Measurements from ENCODE around the gene BTBD9. TPM values are rescaled to one million over a fixed set of nuclear protein-coding genes. Genes with fewer than 3 reads are reported as not detected.

BTBD9 gene
- total RNA-seq, 5 donors from 2014 or later (not counting 1 experiment from before 2014, with no cell fraction given): 29.3 to 67.7 (median 38.1) TPM

GRCh38 chr6:38337819-38338465 lies 301.8 kb downstream of the BTBD9 start:
- Mint-ChIP-seq H3K9me3 (peaks cover 10 to 17% (median 11%) of the 10 kb centered on the region in 3 donors), H3K4me1 (peaks cover 3 to 10% (median 3%) of the 10 kb centered on the region in 3 donors), H3K36me3 (peaks cover 64% of the 10 kb centered on the region), H3K27me3 (no peaks in the 10 kb centered on the region), H3K27ac (no peak overlapping the region), H3K4me3 (no peak overlapping the region)
- Histone ChIP-seq H3K27ac (ENCODE audit: low read length) (no peak overlapping the region), H3K36me3 (ENCODE audit: control insufficient read depth in 2 of 2, extremely low read depth in 1 of 2, insufficient read depth in 1 of 2, low read length in 1 of 2) (peaks cover 0 to 6% of the 10 kb centered on the region in 2 donors), H3K4me1 (ENCODE audit: control insufficient read depth in 1 of 2, extremely low read depth in 1 of 2, insufficient read depth in 2 of 2, low read length in 2 of 2) (no peaks in the 10 kb centered on the region), H3K9me3 (no peaks in the 10 kb centered on the region), H3K27me3 (replicated peaks in 1 of 2; ENCODE audit: control insufficient read depth in 2 of 2, extremely low read depth in 1 of 2, insufficient read depth in 2 of 2, low read length in 1 of 2) (no peaks in the 10 kb centered on the region), H3K4me3 (ENCODE audit: control insufficient read depth in 1 of 2, extremely low read depth in 1 of 2, low read length in 1 of 2) (no peak overlapping the region)
- ChIA-PET CTCF (no interaction called here), POLR2A (interaction anchor here in 1 of 2 donors (0.6 kb wide), 1 partner anchor 64 kb away, joined by 5 read pairs; no protein-coding TSS in a partner anchor)
- DNase-seq: no peak
- ATAC-seq (replicated peaks in 1 of 4): no peak
- 87% methylated on average over 3 of the region's 5 CpGs for WGBS (ENCODE audit: insufficient coverage)

DNA sequence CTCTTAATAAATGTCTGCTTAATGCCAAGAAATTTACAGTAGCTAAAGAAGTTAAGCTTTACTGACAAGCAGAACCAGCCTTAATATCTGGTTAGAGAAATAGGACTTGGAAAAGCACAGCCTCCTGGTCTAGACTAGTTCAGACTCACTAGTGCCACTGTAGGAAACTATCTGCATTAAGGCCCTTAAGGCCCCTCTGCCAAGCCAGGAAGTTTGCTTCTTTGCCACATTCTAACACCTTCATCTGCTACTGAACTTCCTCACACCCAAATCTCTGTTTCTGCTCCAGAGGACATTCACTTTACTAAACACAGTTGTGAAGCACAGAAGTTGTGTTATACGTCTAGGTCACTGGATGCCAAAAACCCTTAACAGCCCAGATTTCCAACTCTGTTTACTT lies 302.8 kb downstream of the BTBD9 start:
- H3K36me3 Mint-ChIP-seq: peaks cover 63% of the 10 kb centered on the region
- H3K4me1 ChIP-seq (ENCODE audit: control insufficient read depth in 1 of 2, extremely low read depth in 1 of 2, insufficient read depth in 2 of 2, low read length in 2 of 2): no peaks in the 10 kb centered on the region
- 100% methylated on average over 1 of the region's 1 CpG for WGBS (ENCODE audit: insufficient coverage)
- no peak for ATAC-seq (replicated peaks in 1 of 4)
- no peak overlapping the region for H3K27ac Mint-ChIP-seq
- peaks cover 3 to 10% (median 3%) of the 10 kb centered on the region in 3 donors for H3K4me1 Mint-ChIP-seq
- no peak overlapping the region for H3K4me3 Mint-ChIP-seq
- H3K9me3 ChIP-seq: no peaks in the 10 kb centered on the region
- ChIA-PET POLR2A (no interaction called here), CTCF (no interaction called here)
- no peak overlapping the region for H3K27ac ChIP-seq (ENCODE audit: low read length)
- no peak overlapping the region for H3K4me3 ChIP-seq (ENCODE audit: control insufficient read depth in 1 of 2, extremely low read depth in 1 of 2, low read length in 1 of 2)
- H3K9me3 Mint-ChIP-seq: peaks cover 10 to 17% (median 11%) of the 10 kb centered on the region in 3 donors
- no peaks in the 10 kb centered on the region for H3K27me3 ChIP-seq (replicated peaks in 1 of 2; ENCODE audit: control insufficient read depth in 2 of 2, extremely low read depth in 1 of 2, insufficient read depth in 2 of 2, low read length in 1 of 2)
- DNase-seq: no peak
- no peaks in the 10 kb centered on the region for H3K27me3 Mint-ChIP-seq
- peaks cover 0 to 6% of the 10 kb centered on the region in 2 donors for H3K36me3 ChIP-seq (ENCODE audit: control insufficient read depth in 2 of 2, extremely low read depth in 1 of 2, insufficient read depth in 1 of 2, low read length in 1 of 2)

DNA sequence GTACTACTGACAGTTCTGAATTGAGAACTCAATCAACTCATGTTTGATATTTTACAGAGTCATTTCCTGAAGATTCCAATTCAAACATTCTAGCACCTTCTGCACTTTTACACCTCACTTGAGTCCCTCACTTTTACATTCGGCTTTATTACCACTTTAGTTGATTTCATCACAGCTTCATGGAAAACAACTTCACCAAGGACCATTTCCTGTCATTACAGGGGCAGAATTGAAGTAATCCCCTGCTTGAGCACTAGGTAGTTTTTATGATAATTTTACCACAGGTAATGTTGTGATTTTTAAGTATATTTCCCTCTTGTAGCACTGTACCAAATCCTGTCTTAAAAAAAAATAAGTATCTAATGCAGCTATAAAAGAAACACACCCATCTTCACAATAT lies 312.9 kb downstream of the BTBD9 start:
- Histone ChIP-seq H3K4me3 (ENCODE audit: control insufficient read depth in 1 of 2, extremely low read depth in 1 of 2, low read length in 1 of 2) (no peak overlapping the region), H3K36me3 (ENCODE audit: control insufficient read depth in 2 of 2, extremely low read depth in 1 of 2, insufficient read depth in 1 of 2, low read length in 1 of 2) (no peaks in the 10 kb centered on the region), H3K9me3 (no peaks in the 10 kb centered on the region), H3K4me1 (ENCODE audit: control insufficient read depth in 1 of 2, extremely low read depth in 1 of 2, insufficient read depth in 2 of 2, low read length in 2 of 2) (no peaks in the 10 kb centered on the region), H3K27ac (ENCODE audit: low read length) (no peak overlapping the region), H3K27me3 (replicated peaks in 1 of 2; ENCODE audit: control insufficient read depth in 2 of 2, extremely low read depth in 1 of 2, insufficient read depth in 2 of 2, low read length in 1 of 2) (no peaks in the 10 kb centered on the region)
- Mint-ChIP-seq H3K27ac (no peak overlapping the region), H3K4me1 (peaks cover 0 to 2% (median 0%) of the 10 kb centered on the region in 3 donors), H3K27me3 (no peaks in the 10 kb centered on the region), H3K9me3 (no peaks in the 10 kb centered on the region), H3K36me3 (peaks cover 37% of the 10 kb centered on the region), H3K4me3 (no peak overlapping the region)
- ChIA-PET POLR2A (no interaction called here), CTCF (no interaction called here)
- DNase-seq (no peak), ATAC-seq (replicated peaks in 1 of 4) (no peak)
- no CpG with 5 or more reads among the region's 1 CpG for WGBS (ENCODE audit: insufficient coverage)

GRCh38 chr6:38323216-38323615 lies 316.5 kb downstream of the BTBD9 start:
- no peak overlapping the region for H3K4me3 Mint-ChIP-seq
- no peak overlapping the region for H3K27ac Mint-ChIP-seq
- peaks cover 0 to 1% (median 0%) of the 10 kb centered on the region in 3 donors for H3K4me1 Mint-ChIP-seq
- Histone ChIP-seq H3K4me1 (ENCODE audit: control insufficient read depth in 1 of 2, extremely low read depth in 1 of 2, insufficient read depth in 2 of 2, low read length in 2 of 2) (no peaks in the 10 kb centered on the region), H3K36me3 (ENCODE audit: control insufficient read depth in 2 of 2, extremely low read depth in 1 of 2, insufficient read depth in 1 of 2, low read length in 1 of 2) (no peaks in the 10 kb centered on the region), H3K4me3 (ENCODE audit: control insufficient read depth in 1 of 2, extremely low read depth in 1 of 2, low read length in 1 of 2) (no peak overlapping the region), H3K9me3 (no peaks in the 10 kb centered on the region), H3K27ac (ENCODE audit: low read length) (no peak overlapping the region), H3K27me3 (replicated peaks in 1 of 2; ENCODE audit: control insufficient read depth in 2 of 2, extremely low read depth in 1 of 2, insufficient read depth in 2 of 2, low read length in 1 of 2) (no peaks in the 10 kb centered on the region)
- DNase-seq (no peak), ATAC-seq (replicated peaks in 1 of 4) (no peak)
- peaks cover 52% of the 10 kb centered on the region for H3K36me3 Mint-ChIP-seq
- POLR2A ChIA-PET: no interaction called here
- H3K9me3 Mint-ChIP-seq: no peaks in the 10 kb centered on the region
- CTCF ChIA-PET: no interaction called here
- no peaks in the 10 kb centered on the region for H3K27me3 Mint-ChIP-seq
- no CpG with 5 or more reads among the region's 1 CpG for WGBS (ENCODE audit: insufficient coverage)

- H3K27me3 Mint-ChIP-seq: no peaks in the 10 kb centered on the region
- H3K36me3 Mint-ChIP-seq: peaks cover 48% of the 10 kb centered on the region
- DNase-seq (no peak), ATAC-seq (replicated peaks in 1 of 4) (no peak)
- no peaks in the 10 kb centered on the region for H3K9me3 ChIP-seq
- no peaks in the 10 kb centered on the region for H3K27me3 ChIP-seq (replicated peaks in 1 of 2; ENCODE audit: control insufficient read depth in 2 of 2, extremely low read depth in 1 of 2, insufficient read depth in 2 of 2, low read length in 1 of 2)
- H3K9me3 Mint-ChIP-seq: no peaks in the 10 kb centered on the region
- no peak overlapping the region for H3K27ac ChIP-seq (ENCODE audit: low read length)
- H3K4me3 Mint-ChIP-seq: no peak overlapping the region
- H3K27ac Mint-ChIP-seq: no peak overlapping the region
- H3K36me3 ChIP-seq (ENCODE audit: control insufficient read depth in 2 of 2, extremely low read depth in 1 of 2, insufficient read depth in 1 of 2, low read length in 1 of 2): no peaks in the 10 kb centered on the region
- H3K4me1 Mint-ChIP-seq: peaks cover 0 to 2% (median 0%) of the 10 kb centered on the region in 3 donors
- POLR2A ChIA-PET: no interaction called here
- H3K4me1 ChIP-seq (ENCODE audit: control insufficient read depth in 1 of 2, extremely low read depth in 1 of 2, insufficient read depth in 2 of 2, low read length in 2 of 2): no peaks in the 10 kb centered on the region
- 88% methylated on average over 1 of the region's 2 CpGs for WGBS (ENCODE audit: insufficient coverage)
- no peak overlapping the region for H3K4me3 ChIP-seq (ENCODE audit: control insufficient read depth in 1 of 2, extremely low read depth in 1 of 2, low read length in 1 of 2)
- CTCF ChIA-PET: no interaction called here
Observed at GRCh38 chr6:38322138-38322537, 317.6 kb downstream of the BTBD9 start.

GRCh38 chr6:38320843-38321242 lies 318.9 kb downstream of the BTBD9 start:
- peaks cover 0 to 2% (median 0%) of the 10 kb centered on the region in 3 donors for H3K4me1 Mint-ChIP-seq
- no peaks in the 10 kb centered on the region for H3K36me3 ChIP-seq (ENCODE audit: control insufficient read depth in 2 of 2, extremely low read depth in 1 of 2, insufficient read depth in 1 of 2, low read length in 1 of 2)
- CTCF ChIA-PET: no interaction called here
- H3K4me1 ChIP-seq (ENCODE audit: control insufficient read depth in 1 of 2, extremely low read depth in 1 of 2, insufficient read depth in 2 of 2, low read length in 2 of 2): no peaks in the 10 kb centered on the region
- no peak overlapping the region for H3K4me3 Mint-ChIP-seq
- H3K9me3 Mint-ChIP-seq: no peaks in the 10 kb centered on the region
- ATAC-seq (replicated peaks in 1 of 4): no peak
- POLR2A ChIA-PET: no interaction called here
- WGBS (ENCODE audit: insufficient coverage): no CpG with 5 or more reads among the region's 6 CpGs
- DNase-seq: no peak
- H3K27ac Mint-ChIP-seq: no peak overlapping the region
- no peaks in the 10 kb centered on the region for H3K9me3 ChIP-seq
- H3K27me3 ChIP-seq (replicated peaks in 1 of 2; ENCODE audit: control insufficient read depth in 2 of 2, extremely low read depth in 1 of 2, insufficient read depth in 2 of 2, low read length in 1 of 2): no peaks in the 10 kb centered on the region
- no peaks in the 10 kb centered on the region for H3K27me3 Mint-ChIP-seq
- H3K27ac ChIP-seq (ENCODE audit: low read length): no peak overlapping the region
- no peak overlapping the region for H3K4me3 ChIP-seq (ENCODE audit: control insufficient read depth in 1 of 2, extremely low read depth in 1 of 2, low read length in 1 of 2)
- peaks cover 47% of the 10 kb centered on the region for H3K36me3 Mint-ChIP-seq

- Mint-ChIP-seq H3K27ac (no peak overlapping the region), H3K4me3 (no peak overlapping the region), H3K27me3 (no peaks in the 10 kb centered on the region), H3K9me3 (no peaks in the 10 kb centered on the region), H3K4me1 (peaks cover 0 to 2% (median 0%) of the 10 kb centered on the region in 3 donors), H3K36me3 (peaks cover 45% of the 10 kb centered on the region)
- no CpG with 5 or more reads among the region's 3 CpGs for WGBS (ENCODE audit: insufficient coverage)
- no peak for ATAC-seq (replicated peaks in 1 of 4)
- ChIA-PET POLR2A (no interaction called here), CTCF (no interaction called here)
- H3K27ac ChIP-seq (ENCODE audit: low read length): no peak overlapping the region
- no peaks in the 10 kb centered on the region for H3K36me3 ChIP-seq (ENCODE audit: control insufficient read depth in 2 of 2, extremely low read depth in 1 of 2, insufficient read depth in 1 of 2, low read length in 1 of 2)
- H3K9me3 ChIP-seq: no peaks in the 10 kb centered on the region
- DNase-seq: no peak
- no peaks in the 10 kb centered on the region for H3K4me1 ChIP-seq (ENCODE audit: control insufficient read depth in 1 of 2, extremely low read depth in 1 of 2, insufficient read depth in 2 of 2, low read length in 2 of 2)
- no peak overlapping the region for H3K4me3 ChIP-seq (ENCODE audit: control insufficient read depth in 1 of 2, extremely low read depth in 1 of 2, low read length in 1 of 2)
- H3K27me3 ChIP-seq (replicated peaks in 1 of 2; ENCODE audit: control insufficient read depth in 2 of 2, extremely low read depth in 1 of 2, insufficient read depth in 2 of 2, low read length in 1 of 2): no peaks in the 10 kb centered on the region
Observed at GRCh38 chr6:38320358-38320757, 319.4 kb downstream of the BTBD9 start.

Measured in T-cell (primary cell).